ENCODE results near the gene ADRB1.

ADRB1 gene

GRCh38 chr10:114095559-114096337, 52.1 kb downstream of the ADRB1 start:
- DNase-seq = no peak

All from NCI-H1436 (cell line).